GM23248 (cell line): ENCODE measurements around the gene PNRC1. TPM values are rescaled to one million over a fixed set of nuclear protein-coding genes. Genes with fewer than 3 reads are reported as not detected.
A peak's percentile ranks its signal among the peaks of the same experiment; 100 is the strongest.

Experiments
- DNase-seq: peaks from one replicate; pipeline ENCODE4 v3.0.0-alpha.2; 2015
- H2AFZ ChIP-seq: fragments of 200-600 bp; sonication (generic); 2 replicates; pipeline ENCODE4 v1.6.1; 2016; ENCODE audit warnings: antibody characterized with exemption
- H3F3A ChIP-seq: fragments of 200-600 bp; sonication (generic); 2 replicates; pipeline ENCODE4 v1.6.1; 2016; ENCODE audit warnings: mild to moderate bottlenecking, antibody characterized with exemption, mixed run types; ENCODE audit not compliant: insufficient read depth
- H3K27ac ChIP-seq: fragments of 200-600 bp; sonication (generic); 2 replicates; pipeline ENCODE4 v1.5.1; 2016; ENCODE audit warnings: mild to moderate bottlenecking
- H3K27me3 ChIP-seq: fragments of 200-600 bp; sonication (generic); replicated peaks from 2 replicates; pipeline ENCODE4 v1.6.1; 2016; ENCODE audit warnings: mild to moderate bottlenecking; ENCODE audit not compliant: insufficient read depth
- H3K36me3 ChIP-seq: fragments of 200-600 bp; sonication (generic); 2 replicates; pipeline ENCODE4 v1.6.1; 2016; ENCODE audit warnings: low read depth, mild to moderate bottlenecking
- H3K4me1 ChIP-seq: fragments of 200-600 bp; sonication (generic); 2 replicates; pipeline ENCODE4 v1.6.1; 2016; ENCODE audit warnings: mild to moderate bottlenecking; ENCODE audit not compliant: insufficient read depth
- H3K4me2 ChIP-seq: fragments of 200-600 bp; sonication (generic); one replicate; pipeline ENCODE4 v1.6.1; 2016; ENCODE audit warnings: mild to moderate bottlenecking; ENCODE audit not compliant: unreplicated experiment
- H3K4me3 ChIP-seq: fragments of 200-600 bp; sonication (generic); 2 replicates; pipeline ENCODE4 v1.5.1; 2016; ENCODE audit warnings: mild to moderate bottlenecking
- H3K79me2 ChIP-seq: fragments of 200-600 bp; sonication (generic); 2 replicates; pipeline ENCODE4 v1.6.1; 2016; ENCODE audit warnings: mild to moderate bottlenecking; ENCODE audit not compliant: insufficient read depth
- H3K9ac ChIP-seq: fragments of 200-600 bp; sonication (generic); 2 replicates; pipeline ENCODE4 v1.6.1; 2016; ENCODE audit warnings: mild to moderate bottlenecking
- H3K9me2 ChIP-seq: fragments of 200-600 bp; sonication (generic); 2 replicates; pipeline ENCODE4 v1.6.1; 2016; ENCODE audit warnings: mixed run types, mild to moderate bottlenecking, moderate library complexity; ENCODE audit not compliant: insufficient read depth
- H3K9me3 ChIP-seq: fragments of 200-600 bp; sonication (generic); one replicate; pipeline ENCODE4 v1.6.1; 2017; ENCODE audit warnings: low read depth
- H4K20me1 ChIP-seq: fragments of 200-600 bp; sonication (generic); 2 replicates; pipeline ENCODE4 v1.6.0; 2016; ENCODE audit not compliant: insufficient read depth
- EZH2 ChIP-seq: fragments of 200-600 bp; sonication (generic); IDR thresholded peaks from 2 replicates; pipeline ENCODE4 v1.6.1; 2018; ENCODE audit warnings: antibody characterized with exemption, mild to moderate bottlenecking; ENCODE audit not compliant: insufficient read depth, poor library complexity, severe bottlenecking
- EZH2phosphoT487 ChIP-seq: fragments of 200-600 bp; sonication (generic); IDR thresholded peaks from 2 replicates; pipeline ENCODE4 v1.6.1; 2018; ENCODE audit warnings: antibody characterized with exemption, moderate library complexity, mild to moderate bottlenecking, low read depth; ENCODE audit not compliant: insufficient read depth
- WGBS, 2 experiments: methylation state at CpG; one replicate each; pipeline ENCODE4 v1.1.6; 2015 to 2017; ENCODE audit warnings: low lambda C conversion rate in 2 of 2, low coverage in 1 of 2; ENCODE audit errors: missing lambda C conversion rate in 2 of 2; 5-methylcytosine and 5-hydroxymethylcytosine counted together
- in situ Hi-C: fragments of 300-500 bp; cut with MboI; formaldehyde crosslinking; loops from 2 replicates; pipeline ENCODE4 v1.15.0; 2020
- polyA plus RNA-seq: library from polyadenylated mRNA; unstranded; fragments of >200 nt; fragmentation: Nextera tagmentation; extraction: Ambion mirVana; gene quantifications from 2 replicates; pipeline ENCODE4 v1.2.1, GENCODE V29; 2016
- total RNA-seq: library from RNA; depleted of rRNA; stranded (reverse); fragments of >200 nt; shearing (Covaris generic); gene quantifications from 2 replicates; pipeline ENCODE4 v1.2.3, GENCODE V29; 2014

PNRC1 gene
- total and polyA plus RNA-seq, 2 experiments from 2014 or later = 57.9 to 103 TPM

DNA sequence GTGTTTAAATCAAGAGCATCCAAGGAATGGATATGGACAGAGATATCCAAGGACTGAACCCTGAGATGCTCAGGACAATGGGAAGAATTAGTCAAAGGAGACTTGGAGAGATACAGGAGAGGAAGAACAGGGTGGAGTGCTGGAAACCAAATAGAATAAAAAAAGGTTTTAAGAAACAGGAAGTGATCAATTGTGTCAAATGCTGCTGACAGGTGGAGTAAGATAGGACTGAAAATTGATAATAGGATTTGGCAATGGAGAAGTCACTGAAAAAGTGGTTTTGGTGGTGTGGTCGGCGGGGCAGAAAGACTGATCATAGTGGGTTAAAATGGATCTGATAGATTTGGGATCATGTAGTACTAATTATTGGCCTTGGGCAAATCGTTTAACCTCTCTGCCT, 37.9 kb upstream of the PNRC1 start:
- no peaks in the 10 kb centered on the region for H3K79me2 ChIP-seq
- DNase-seq = no peak
- 74 to 80% methylated on average over 3 of the region's 3 CpGs for WGBS, 2 experiments
- H3K9me3 ChIP-seq = no peaks in the 10 kb centered on the region
- H3K36me3 ChIP-seq = no peaks in the 10 kb centered on the region
- in situ Hi-C loops = no loop called here
- no peak overlapping the region for H3K4me2 ChIP-seq
- H3K9ac ChIP-seq = no peak overlapping the region
- H3F3A ChIP-seq = no peaks in the 10 kb centered on the region
- TF ChIP-seq EZH2phosphoT487 = no peak
- no peak for TF ChIP-seq EZH2
- no peaks in the 10 kb centered on the region for H4K20me1 ChIP-seq
- H3K9me2 ChIP-seq = no peaks in the 10 kb centered on the region
- no peak overlapping the region for H3K27ac ChIP-seq
- H3K27me3 ChIP-seq = no peaks in the 10 kb centered on the region
- peaks cover 10% of the 10 kb centered on the region for H3K4me1 ChIP-seq
- no peak overlapping the region for H3K4me3 ChIP-seq
- no peak overlapping the region for H2AFZ ChIP-seq

DNA sequence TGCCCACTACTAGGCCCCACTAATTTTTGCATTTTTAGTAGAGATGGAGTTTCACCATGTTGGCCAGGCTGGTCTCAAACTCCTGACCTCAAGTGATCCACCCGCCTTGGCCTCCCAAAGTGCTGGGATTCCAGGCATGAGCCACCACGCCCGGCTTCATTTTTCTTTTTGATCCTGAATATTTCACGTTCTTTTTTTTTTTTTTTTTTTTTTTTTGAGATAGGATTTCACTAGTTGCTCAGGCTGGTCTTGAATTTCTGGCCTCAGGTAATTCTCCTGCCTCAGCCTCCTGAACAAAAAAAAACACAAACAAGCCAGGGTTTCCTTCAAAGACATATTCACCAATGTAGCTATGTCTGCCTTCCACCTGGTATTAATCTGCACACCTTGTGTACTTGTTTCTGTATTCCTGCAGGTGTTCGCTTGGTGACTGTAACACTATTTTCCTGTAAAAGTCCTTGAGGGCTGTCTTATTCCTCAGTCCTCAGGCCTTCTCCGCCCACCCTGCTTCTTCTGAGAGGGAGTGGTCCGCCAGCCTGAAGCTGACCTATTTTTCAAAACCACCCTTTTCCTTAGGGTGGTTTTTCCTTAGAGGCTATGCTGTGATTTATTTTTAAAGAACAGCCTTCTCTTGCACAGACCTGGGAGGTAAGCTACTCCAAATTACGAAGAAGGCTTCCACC, 36.1 kb upstream of the PNRC1 start:
- H3K4me3 ChIP-seq = no peak overlapping the region
- H3K36me3 ChIP-seq = no peaks in the 10 kb centered on the region
- H3K27ac ChIP-seq = no peak overlapping the region
- H4K20me1 ChIP-seq = no peaks in the 10 kb centered on the region
- in situ Hi-C loops = no loop called here
- DNase-seq = no peak
- no peak overlapping the region for H2AFZ ChIP-seq
- no peaks in the 10 kb centered on the region for H3K79me2 ChIP-seq
- WGBS, 2 experiments = 93 to 95% methylated on average over 8 of the region's 8 CpGs
- H3K9me3 ChIP-seq = no peaks in the 10 kb centered on the region
- TF ChIP-seq EZH2 (no peak), EZH2phosphoT487 (no peak)
- H3K9ac ChIP-seq = no peak overlapping the region
- H3K4me2 ChIP-seq = no peak overlapping the region
- no peaks in the 10 kb centered on the region for H3K9me2 ChIP-seq
- H3F3A ChIP-seq = no peaks in the 10 kb centered on the region
- no peaks in the 10 kb centered on the region for H3K27me3 ChIP-seq
- peaks cover 16% of the 10 kb centered on the region for H3K4me1 ChIP-seq

DNA sequence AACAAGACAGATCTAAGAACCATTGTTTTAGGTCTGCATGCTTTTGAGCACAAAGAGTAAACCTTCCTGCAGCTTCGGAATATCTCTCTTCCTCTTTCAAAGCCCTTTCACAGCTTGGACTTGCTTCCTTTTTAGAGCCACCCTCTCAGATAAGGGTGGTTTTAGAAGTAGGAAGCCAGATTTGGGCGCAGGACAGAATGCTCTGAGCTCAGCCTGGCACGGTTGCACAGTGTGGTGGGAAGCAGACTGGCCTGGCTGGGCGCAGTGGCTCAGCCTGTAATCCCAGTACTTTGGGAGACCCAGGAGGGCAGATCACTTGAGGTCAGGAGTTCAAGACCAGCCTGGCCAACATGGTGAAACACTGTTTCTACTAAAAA, 35.6 kb upstream of the PNRC1 start:
- Histone ChIP-seq H3K36me3 (no peaks in the 10 kb centered on the region), H3F3A (0 out of 2 replicates have a peak, but pooled peaks cover under 1% of the 10 kb centered on the region), H3K27me3 (no peaks in the 10 kb centered on the region), H3K4me3 (no peak overlapping the region), H3K9me2 (no peaks in the 10 kb centered on the region), H2AFZ (no peak overlapping the region), H3K4me1 (peaks cover 21% of the 10 kb centered on the region), H3K4me2 (no peak overlapping the region), H3K9ac (no peak overlapping the region), H3K9me3 (no peaks in the 10 kb centered on the region), H3K27ac (no peak overlapping the region), H4K20me1 (no peaks in the 10 kb centered on the region), H3K79me2 (no peaks in the 10 kb centered on the region)
- no peak for TF ChIP-seq EZH2phosphoT487
- in situ Hi-C loops = no loop called here
- DNase-seq = no peak
- WGBS, 2 experiments = 97 to 98% methylated on average over 4 of the region's 4 CpGs

DNA sequence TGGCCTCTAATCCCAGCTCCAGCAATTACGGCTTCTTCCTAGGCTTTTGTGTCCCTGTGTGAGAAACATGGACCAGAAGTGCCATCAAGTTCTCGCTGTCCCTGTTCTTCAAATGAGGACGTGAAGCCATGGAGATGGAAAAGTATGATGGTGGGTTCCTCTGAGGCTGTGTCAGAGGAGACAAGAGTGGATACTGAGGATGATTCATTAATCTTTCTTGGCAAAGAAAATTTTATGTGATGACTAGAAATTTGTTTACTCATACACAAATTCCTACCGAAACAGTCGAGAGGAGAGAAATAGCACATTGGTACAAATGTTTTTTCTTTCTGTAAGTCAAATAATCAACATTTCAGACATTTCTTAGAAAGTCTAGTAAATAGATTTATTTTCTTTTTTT, 35.0 kb upstream of the PNRC1 start:
- no peak overlapping the region for H3K4me2 ChIP-seq
- no peaks in the 10 kb centered on the region for H4K20me1 ChIP-seq
- peak; percentile 77 for DNase-seq
- no peaks in the 10 kb centered on the region for H3K9me2 ChIP-seq
- H3K27me3 ChIP-seq = no peaks in the 10 kb centered on the region
- no peaks in the 10 kb centered on the region for H3K9me3 ChIP-seq
- H2AFZ ChIP-seq = no peak overlapping the region
- peaks cover 6% of the 10 kb centered on the region; the same call in 1 of the 2 replicates for H3F3A ChIP-seq
- no peak overlapping the region for H3K4me3 ChIP-seq
- H3K9ac ChIP-seq = no peak overlapping the region
- peaks cover 27% of the 10 kb centered on the region for H3K4me1 ChIP-seq
- in situ Hi-C loops = no loop called here
- TF ChIP-seq EZH2phosphoT487 (no peak), EZH2 (no peak)
- 28 to 29% methylated on average over 5 of the region's 5 CpGs for WGBS, 2 experiments
- no peaks in the 10 kb centered on the region for H3K36me3 ChIP-seq
- no peak overlapping the region for H3K27ac ChIP-seq
- no peaks in the 10 kb centered on the region for H3K79me2 ChIP-seq
